SK-N-MC (cell line): ENCODE results near the gene DCUN1D2.
A peak's percentile ranks its signal among the peaks of the same experiment; 100 is the strongest.

ENCODE experiments used
- EZH2 ChIP-seq: fragments of 200-600 bp; sonication (generic); IDR thresholded peaks from one replicate; pipeline ENCODE4 v1.6.1; 2017; ENCODE audit warnings: antibody characterized with exemption
- FOXP2 ChIP-seq: optimal IDR thresholded peaks from 2 replicates; pipeline ENCODE3; 2011; ENCODE audit warnings: mild to moderate bottlenecking, moderate library complexity; ENCODE audit not compliant: insufficient read depth; ENCODE audit errors: extremely low read length, control extremely low read depth
- POLR2AphosphoS5 ChIP-seq: IDR thresholded peaks from 2 replicates; pipeline ENCODE4 v1.6.1; 2012; ENCODE audit warnings: mild to moderate bottlenecking, low read depth, low read length, borderline replicate concordance

GRCh38 chr13:113448885-113449692, 41.4 kb downstream of the DCUN1D2 start:
- TF ChIP-seq EZH2: no peak
- TF ChIP-seq POLR2AphosphoS5: peak; percentile 43; the same call in 1 of the 2 replicates
- TF ChIP-seq FOXP2: no peak
